ENCODE measurements around the gene ABR.
"Not testable (repeated sequence)": the region's sequence is repeated elsewhere in the genome, so short reads cannot be mapped to it uniquely, and the experiment has no call there.

The ABR gene

DNA sequence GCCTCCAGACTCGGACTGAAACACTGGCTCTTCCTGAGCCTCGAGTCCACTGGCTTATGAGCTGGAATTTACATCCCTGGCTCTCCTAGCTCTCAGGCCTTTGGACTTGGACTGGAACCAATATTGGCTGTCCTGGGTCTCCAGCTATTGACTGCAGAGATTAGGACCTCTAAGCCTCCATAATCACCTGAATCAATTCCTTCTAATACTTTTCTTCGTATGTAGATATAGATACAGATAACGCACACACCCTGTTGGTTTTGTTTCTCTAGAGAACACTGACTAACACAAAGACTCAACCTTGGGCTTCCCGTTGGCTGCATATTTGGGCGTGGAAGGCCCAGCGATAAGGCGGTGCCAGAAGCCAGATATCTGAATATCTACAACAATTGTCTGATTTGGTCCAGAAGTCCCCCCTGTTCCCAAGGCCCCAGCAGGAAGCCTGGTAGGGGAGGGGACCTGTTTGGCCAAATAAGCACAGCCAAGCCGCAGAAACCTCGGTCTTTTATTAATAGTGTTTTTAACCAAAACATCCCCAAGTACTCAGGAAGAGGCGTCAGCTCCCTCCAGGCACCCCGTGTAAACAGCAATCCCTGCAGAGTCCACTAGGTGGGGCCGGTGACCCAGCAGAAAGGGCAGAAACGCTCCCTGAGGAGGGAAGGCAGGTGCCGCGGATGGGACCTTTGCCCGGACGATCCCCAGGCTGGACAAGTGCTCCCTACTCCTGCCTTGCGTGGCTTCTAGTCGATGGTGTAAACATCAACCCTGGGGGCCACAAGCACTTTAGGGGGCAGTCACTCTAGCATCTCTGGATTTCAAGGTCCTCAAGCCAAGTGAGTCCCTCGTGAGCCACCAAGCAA lies 57.0 kb downstream of the ABR start:
- H3K36me3 ChIP-seq (ENCODE audit: control insufficient read depth, low read depth, low read length), result no peaks in the 10 kb centered on the region
- no peak overlapping the region for H3K4me3 ChIP-seq (ENCODE audit: low read length)
- no peaks in the 10 kb centered on the region for H3K4me1 ChIP-seq (ENCODE audit: control insufficient read depth, low read depth, low read length)
- peaks cover 4% of the 10 kb centered on the region for H3K27me3 ChIP-seq (ENCODE audit: control insufficient read depth, insufficient read depth, low read length)
- no peaks in the 10 kb centered on the region for H3K9me3 ChIP-seq (ENCODE audit: control insufficient read depth, low read depth, low read length)
- H3K9ac ChIP-seq (ENCODE audit: low read length), result no peak overlapping the region
- no peak overlapping the region for H3K27ac ChIP-seq (ENCODE audit: low read length)

DNA sequence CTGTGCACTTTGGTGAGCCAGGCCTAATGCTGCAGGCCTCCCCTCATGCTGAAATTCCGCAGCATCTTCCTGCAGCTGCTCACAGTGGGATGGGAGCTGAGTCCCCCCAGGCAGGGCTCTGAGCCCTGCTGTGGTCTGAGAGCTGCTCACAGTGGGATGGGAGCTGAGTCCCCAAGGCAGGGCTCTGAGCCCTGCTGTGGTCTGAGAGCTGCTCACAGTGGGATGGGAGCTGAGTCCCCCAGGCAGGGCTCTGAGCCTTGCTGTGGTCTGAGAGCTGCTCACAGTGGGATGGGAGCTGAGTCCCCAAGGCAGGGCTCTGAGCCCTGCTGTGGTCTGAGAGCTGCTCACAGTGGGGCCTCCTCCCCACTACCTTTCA lies 58.4 kb downstream of the ABR start:
- not testable (repeated sequence) for H3K27me3 ChIP-seq (ENCODE audit: control insufficient read depth, insufficient read depth, low read length); H3K36me3 ChIP-seq (ENCODE audit: control insufficient read depth, low read depth, low read length); H3K9ac ChIP-seq (ENCODE audit: low read length); H3K9me3 ChIP-seq (ENCODE audit: control insufficient read depth, low read depth, low read length); H3K27ac ChIP-seq (ENCODE audit: low read length); H3K4me1 ChIP-seq (ENCODE audit: control insufficient read depth, low read depth, low read length); H3K4me3 ChIP-seq (ENCODE audit: low read length)

DNA sequence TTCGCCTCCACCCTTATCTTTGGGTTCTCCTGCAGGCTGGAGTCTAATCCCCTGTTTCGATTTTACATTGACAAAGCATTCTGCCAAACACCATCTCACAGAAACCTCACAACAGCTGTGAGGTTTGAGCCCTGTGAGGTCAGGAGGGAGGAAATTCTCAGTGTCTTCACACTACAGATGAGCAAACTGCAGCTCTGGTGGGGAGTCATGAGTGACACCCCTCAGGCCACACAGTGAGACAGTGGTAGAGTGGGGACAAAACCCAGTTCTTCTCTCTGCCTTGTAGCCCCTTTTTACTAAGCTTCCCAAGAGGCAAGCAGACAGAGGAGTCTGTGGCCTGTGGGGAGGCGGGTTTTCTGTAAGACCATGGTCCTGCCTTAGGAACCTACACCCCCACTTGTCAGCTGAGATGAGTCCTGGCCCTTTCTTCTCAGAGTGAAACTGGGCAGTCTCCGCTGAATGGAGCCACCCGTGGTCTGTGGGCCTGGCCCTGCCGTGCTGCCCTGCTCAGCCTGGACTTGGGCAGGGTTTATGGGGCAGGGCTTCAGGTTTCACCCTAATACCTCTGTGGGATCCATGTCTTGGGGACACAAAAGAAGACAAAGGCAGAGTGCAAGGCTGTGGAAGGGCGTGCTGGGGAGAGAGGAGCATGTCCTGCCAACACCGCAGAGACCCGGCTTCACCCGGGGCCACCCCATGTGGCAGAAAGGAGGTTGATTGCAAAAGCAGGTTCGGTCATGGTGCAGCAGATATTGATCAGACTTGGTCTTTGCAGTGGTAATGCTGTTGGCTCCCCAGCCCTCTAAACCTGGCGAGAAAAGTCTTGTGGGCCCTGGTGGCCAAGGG lies 59.0 kb downstream of the ABR start:
- Histone ChIP-seq H3K36me3 (ENCODE audit: control insufficient read depth, low read depth, low read length) (no peaks in the 10 kb centered on the region), H3K9me3 (ENCODE audit: control insufficient read depth, low read depth, low read length) (no peaks in the 10 kb centered on the region), H3K27me3 (ENCODE audit: control insufficient read depth, insufficient read depth, low read length) (peaks cover 4% of the 10 kb centered on the region), H3K9ac (ENCODE audit: low read length) (no peak overlapping the region), H3K4me3 (ENCODE audit: low read length) (no peak overlapping the region), H3K27ac (ENCODE audit: low read length) (no peak overlapping the region), H3K4me1 (ENCODE audit: control insufficient read depth, low read depth, low read length) (no peaks in the 10 kb centered on the region)

DNA sequence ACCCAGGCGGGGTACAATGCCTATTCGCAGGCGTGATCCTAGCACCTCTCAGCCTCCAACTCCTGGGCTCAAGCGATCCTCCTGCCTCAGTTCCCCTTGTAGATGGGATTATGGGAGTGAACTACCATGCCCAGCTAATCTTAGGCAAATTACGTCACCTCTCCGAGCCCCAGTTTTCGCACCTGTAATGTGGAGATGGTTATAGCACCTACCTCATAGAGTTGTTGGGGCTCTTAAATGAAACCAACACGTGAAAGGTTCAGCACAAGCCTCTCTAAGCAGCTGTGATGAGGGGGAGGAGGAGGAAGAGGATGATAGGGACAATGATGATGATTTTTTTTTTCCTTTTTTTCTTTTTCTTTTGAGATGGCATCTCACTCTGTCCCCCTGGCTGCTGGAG lies 59.9 kb downstream of the ABR start:
- no peaks in the 10 kb centered on the region for H3K36me3 ChIP-seq (ENCODE audit: control insufficient read depth, low read depth, low read length)
- peaks cover 4% of the 10 kb centered on the region for H3K27me3 ChIP-seq (ENCODE audit: control insufficient read depth, insufficient read depth, low read length)
- no peaks in the 10 kb centered on the region for H3K4me1 ChIP-seq (ENCODE audit: control insufficient read depth, low read depth, low read length)
- H3K9me3 ChIP-seq (ENCODE audit: control insufficient read depth, low read depth, low read length), result no peaks in the 10 kb centered on the region
- H3K9ac ChIP-seq (ENCODE audit: low read length), result no peak overlapping the region
- no peak overlapping the region for H3K4me3 ChIP-seq (ENCODE audit: low read length)
- no peak overlapping the region for H3K27ac ChIP-seq (ENCODE audit: low read length)

DNA sequence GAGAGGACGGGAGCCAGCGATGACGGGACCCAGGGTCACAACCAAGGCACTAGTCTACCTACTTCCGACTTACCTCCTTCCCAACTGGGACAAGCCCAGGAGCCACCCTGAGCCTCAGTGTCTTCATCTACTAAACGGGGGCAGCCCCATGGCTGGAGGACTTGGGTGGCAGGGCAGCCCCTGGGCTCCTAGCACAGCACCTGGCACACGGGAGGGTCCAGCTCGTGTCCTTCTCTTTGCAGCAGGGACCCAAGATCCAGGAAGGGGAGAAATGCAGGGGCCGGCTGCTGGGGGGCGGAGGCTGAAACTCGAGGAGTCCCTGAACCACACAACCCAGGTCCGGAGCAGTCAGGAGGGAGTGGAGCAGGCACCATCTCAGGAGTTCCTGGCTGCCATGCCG lies 63.2 kb downstream of the ABR start:
- Histone ChIP-seq H3K9ac (ENCODE audit: low read length) (no peak overlapping the region), H3K27me3 (ENCODE audit: control insufficient read depth, insufficient read depth, low read length) (no peaks in the 10 kb centered on the region), H3K4me1 (ENCODE audit: control insufficient read depth, low read depth, low read length) (no peaks in the 10 kb centered on the region), H3K4me3 (ENCODE audit: low read length) (no peak overlapping the region), H3K36me3 (ENCODE audit: control insufficient read depth, low read depth, low read length) (no peaks in the 10 kb centered on the region), H3K27ac (ENCODE audit: low read length) (no peak overlapping the region), H3K9me3 (ENCODE audit: control insufficient read depth, low read depth, low read length) (no peaks in the 10 kb centered on the region)

DNA sequence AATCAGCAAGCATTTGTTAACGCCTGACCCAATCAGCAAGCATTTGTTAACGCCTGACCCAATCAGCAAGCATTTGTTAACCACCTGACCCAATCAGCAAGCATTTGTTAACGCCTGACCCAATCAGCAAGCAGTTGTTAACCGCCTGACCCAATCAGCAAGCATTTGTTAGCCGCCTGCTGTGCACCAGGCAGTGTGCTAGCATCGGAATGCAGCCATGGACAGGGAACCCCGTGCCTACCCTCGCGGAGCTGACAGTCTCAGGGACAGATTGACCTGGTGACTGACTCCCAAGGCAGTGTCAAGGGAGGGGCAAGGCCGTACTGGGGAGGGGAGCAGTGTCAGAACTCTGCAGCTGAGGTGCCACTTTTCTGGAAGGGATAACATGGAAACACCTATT lies 66.9 kb downstream of the ABR start:
- H3K4me1 ChIP-seq (ENCODE audit: control insufficient read depth, low read depth, low read length), result peaks cover 11% of the 10 kb centered on the region
- no peaks in the 10 kb centered on the region for H3K9me3 ChIP-seq (ENCODE audit: control insufficient read depth, low read depth, low read length)
- no peaks in the 10 kb centered on the region for H3K36me3 ChIP-seq (ENCODE audit: control insufficient read depth, low read depth, low read length)
- H3K9ac ChIP-seq (ENCODE audit: low read length), result no peak overlapping the region
- H3K27me3 ChIP-seq (ENCODE audit: control insufficient read depth, insufficient read depth, low read length), result peaks cover 6% of the 10 kb centered on the region
- H3K27ac ChIP-seq (ENCODE audit: low read length), result no peak overlapping the region
- no peak overlapping the region for H3K4me3 ChIP-seq (ENCODE audit: low read length)

DNA sequence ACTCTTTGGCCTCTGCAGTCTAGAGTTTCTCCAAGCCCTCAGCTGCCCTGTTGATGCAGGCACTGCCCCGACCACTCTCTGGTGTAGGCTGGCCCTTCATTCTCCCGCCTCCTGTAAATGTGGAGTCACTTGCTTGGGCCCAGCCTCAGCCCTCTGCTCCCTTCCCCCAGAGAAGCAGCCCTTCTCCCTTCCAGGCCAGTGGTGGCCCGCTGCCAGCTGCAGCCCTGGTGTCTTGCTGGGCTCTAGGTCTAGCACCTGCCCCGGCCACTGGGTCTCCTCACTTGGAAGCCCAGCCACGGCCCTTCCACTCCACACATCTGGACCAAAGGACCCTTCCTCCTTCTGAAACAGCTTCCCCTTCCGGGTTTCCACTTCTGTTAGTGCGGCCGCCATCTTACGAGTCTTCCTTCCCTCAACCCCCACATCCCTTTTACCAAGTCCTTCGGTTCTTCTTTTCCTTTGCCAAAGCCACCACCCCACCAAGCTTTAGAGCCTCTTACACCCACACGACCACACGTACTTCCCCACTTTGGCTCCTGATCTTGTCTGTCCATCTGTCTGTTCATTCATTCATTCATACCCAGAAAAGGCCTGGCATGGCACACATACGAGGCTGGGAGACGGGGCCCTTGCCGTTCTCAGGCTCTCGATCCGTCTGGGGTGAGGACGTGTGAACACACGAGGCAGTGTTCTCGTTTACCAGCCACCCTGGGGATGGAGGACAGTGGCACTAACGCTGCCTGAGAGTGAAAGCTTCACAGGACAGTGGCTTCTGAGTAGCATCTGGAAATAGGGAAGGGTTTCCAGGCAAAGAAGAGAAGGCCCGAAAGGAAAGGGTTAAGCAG lies 68.0 kb downstream of the ABR start:
- H3K27ac ChIP-seq (ENCODE audit: low read length), result no peak overlapping the region
- no peak overlapping the region for H3K9ac ChIP-seq (ENCODE audit: low read length)
- peaks cover 11% of the 10 kb centered on the region for H3K4me1 ChIP-seq (ENCODE audit: control insufficient read depth, low read depth, low read length)
- H3K9me3 ChIP-seq (ENCODE audit: control insufficient read depth, low read depth, low read length), result no peaks in the 10 kb centered on the region
- no peak overlapping the region for H3K4me3 ChIP-seq (ENCODE audit: low read length)
- H3K36me3 ChIP-seq (ENCODE audit: control insufficient read depth, low read depth, low read length), result no peaks in the 10 kb centered on the region
- peaks cover 12% of the 10 kb centered on the region for H3K27me3 ChIP-seq (ENCODE audit: control insufficient read depth, insufficient read depth, low read length)

- peaks cover 11% of the 10 kb centered on the region for H3K4me1 ChIP-seq (ENCODE audit: control insufficient read depth, low read depth, low read length)
- no peaks in the 10 kb centered on the region for H3K9me3 ChIP-seq (ENCODE audit: control insufficient read depth, low read depth, low read length)
- H3K36me3 ChIP-seq (ENCODE audit: control insufficient read depth, low read depth, low read length), result no peaks in the 10 kb centered on the region
- no peak overlapping the region for H3K27ac ChIP-seq (ENCODE audit: low read length)
- H3K9ac ChIP-seq (ENCODE audit: low read length), result no peak overlapping the region
- H3K27me3 ChIP-seq (ENCODE audit: control insufficient read depth, insufficient read depth, low read length), result peaks cover 12% of the 10 kb centered on the region
- no peak overlapping the region for H3K4me3 ChIP-seq (ENCODE audit: low read length)
These were observed 68.8 kb downstream of the ABR start for GRCh38 chr17:1110862-1111598.

DNA sequence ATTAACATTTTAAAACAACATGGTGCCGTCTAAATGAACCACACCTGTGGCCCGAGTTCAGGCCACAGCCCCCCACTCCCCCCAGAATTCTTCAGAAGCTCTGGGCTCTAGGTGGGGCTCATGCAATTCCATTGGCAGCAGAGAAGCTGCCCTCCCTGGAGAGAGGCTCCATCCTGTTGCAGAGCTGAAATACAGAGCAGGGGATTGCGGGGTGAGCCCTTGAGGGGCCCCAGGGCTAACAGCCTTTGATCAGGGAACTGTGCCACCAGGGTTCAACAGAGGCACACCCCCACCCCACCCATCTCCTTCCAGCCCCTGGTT lies 69.3 kb downstream of the ABR start:
- peaks cover 11% of the 10 kb centered on the region for H3K4me1 ChIP-seq (ENCODE audit: control insufficient read depth, low read depth, low read length)

DNA sequence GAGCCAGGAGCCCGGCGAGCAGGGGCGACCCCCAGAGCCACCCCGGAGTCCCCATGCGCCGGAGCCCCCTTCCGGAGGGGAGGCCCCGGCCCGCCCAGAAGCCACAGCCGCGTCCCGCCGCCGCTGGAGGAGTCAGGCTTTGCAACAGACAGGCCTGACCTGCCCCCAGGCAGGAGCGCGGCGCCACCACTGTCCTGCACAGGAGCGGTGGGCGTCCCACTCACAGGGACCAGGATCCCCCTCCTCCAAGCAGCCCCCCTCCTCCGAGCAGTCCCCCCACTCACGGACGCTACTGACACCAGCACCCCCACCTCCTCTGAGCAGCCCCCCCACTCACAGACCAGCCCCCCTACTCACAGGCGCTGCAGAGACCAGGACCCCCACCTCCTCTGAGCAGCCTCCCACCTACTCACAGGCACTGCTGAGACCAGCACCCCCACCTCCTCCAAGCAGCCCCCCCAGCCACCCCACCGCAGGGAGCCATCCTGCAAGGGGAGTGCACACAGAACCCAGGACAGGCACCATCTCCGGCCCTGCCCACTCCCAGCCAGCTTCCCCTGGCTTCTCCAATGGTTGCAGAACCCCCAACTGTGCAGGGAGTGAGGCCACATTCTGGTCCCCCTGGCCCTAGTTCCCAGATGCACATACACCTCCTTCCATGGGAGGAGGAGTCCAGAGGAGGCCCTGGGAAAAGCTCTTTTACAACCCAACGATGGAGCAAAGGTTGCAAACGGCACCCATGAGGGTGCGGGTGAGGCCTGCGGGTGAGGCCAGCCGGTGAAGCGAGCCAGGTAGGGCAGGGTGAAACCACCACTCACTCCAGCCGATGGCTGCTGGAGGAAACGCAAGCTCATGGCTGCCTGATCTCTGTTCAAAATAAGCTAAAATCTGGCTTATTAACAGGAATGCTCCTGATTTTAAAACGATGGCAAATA lies 69.9 kb downstream of the ABR start:
- no peak overlapping the region for H3K27ac ChIP-seq (ENCODE audit: low read length)
- H3K9me3 ChIP-seq (ENCODE audit: control insufficient read depth, low read depth, low read length), result no peaks in the 10 kb centered on the region
- peak overlapping the region; percentile 41 for H3K4me3 ChIP-seq (ENCODE audit: low read length)
- no peaks in the 10 kb centered on the region for H3K36me3 ChIP-seq (ENCODE audit: control insufficient read depth, low read depth, low read length)
- H3K27me3 ChIP-seq (ENCODE audit: control insufficient read depth, insufficient read depth, low read length), result peaks cover 12% of the 10 kb centered on the region
- H3K4me1 ChIP-seq (ENCODE audit: control insufficient read depth, low read depth, low read length), result peaks cover 11% of the 10 kb centered on the region
- no peak overlapping the region for H3K9ac ChIP-seq (ENCODE audit: low read length)

More for the DNA sequence above, 69.3 kb downstream of the ABR start:
- H3K4me3 ChIP-seq (ENCODE audit: low read length), result no peak overlapping the region
- H3K9me3 ChIP-seq (ENCODE audit: control insufficient read depth, low read depth, low read length), result no peaks in the 10 kb centered on the region
- H3K27me3 ChIP-seq (ENCODE audit: control insufficient read depth, insufficient read depth, low read length), result peaks cover 12% of the 10 kb centered on the region
- no peaks in the 10 kb centered on the region for H3K36me3 ChIP-seq (ENCODE audit: control insufficient read depth, low read depth, low read length)
- no peak overlapping the region for H3K9ac ChIP-seq (ENCODE audit: low read length)
- H3K27ac ChIP-seq (ENCODE audit: low read length), result no peak overlapping the region

Measured in iPS-18a (cell line).